Ramos (cell line): Measurements from ENCODE around the gene CLEC3A.
"Not testable (repeated sequence)": the region's sequence is repeated elsewhere in the genome, so short reads cannot be mapped to it uniquely, and the experiment has no call there.

Experiments used
- in situ Hi-C: fragments of 300-500 bp; cut with MboI; formaldehyde crosslinking; loops from one replicate; pipeline ENCODE4 v1.14.3; 2022; ENCODE audit warnings: low sequenced_read_pairs; ENCODE audit not compliant: unreplicated experiment

The CLEC3A gene

DNA sequence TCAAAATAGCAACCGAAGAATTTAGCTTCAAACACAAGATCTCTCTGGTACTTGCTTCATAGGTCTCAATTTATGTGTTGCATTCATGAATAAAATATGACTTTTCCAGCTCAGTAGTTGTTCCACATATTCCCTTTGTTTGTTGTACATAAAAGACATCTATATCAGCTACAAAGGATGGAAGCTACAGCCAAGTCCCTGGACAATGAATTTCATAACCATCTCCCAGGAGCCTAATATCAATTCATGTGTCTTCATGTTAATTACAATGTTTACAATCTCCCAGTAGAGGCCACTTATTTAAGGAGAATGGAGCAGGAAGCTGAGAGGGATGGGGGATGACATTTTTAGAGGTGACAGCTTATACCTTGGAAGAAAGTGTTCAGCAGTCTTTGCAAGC, 3.3 kb downstream of the CLEC3A start:
- in situ Hi-C loops: no loop called here

DNA sequence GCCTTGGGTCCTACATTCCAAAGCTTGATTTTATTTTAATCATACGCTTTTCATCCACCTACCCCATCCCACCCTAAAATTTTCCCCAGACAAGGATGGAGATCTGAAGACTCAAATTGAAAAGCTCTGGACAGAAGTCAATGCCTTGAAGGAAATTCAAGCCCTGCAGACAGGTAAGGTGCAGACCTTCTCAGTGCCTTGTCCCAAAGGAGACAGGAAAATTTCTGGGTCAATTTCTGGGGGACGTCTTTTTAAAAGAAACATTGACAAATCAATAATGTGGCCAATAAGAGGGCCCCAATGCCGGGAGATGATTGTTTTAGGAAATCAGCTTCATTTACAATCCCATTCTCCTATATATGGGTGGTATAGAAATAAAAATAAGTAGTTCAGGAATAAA, 5.7 kb downstream of the CLEC3A start:
- in situ Hi-C loops: no loop called here

DNA sequence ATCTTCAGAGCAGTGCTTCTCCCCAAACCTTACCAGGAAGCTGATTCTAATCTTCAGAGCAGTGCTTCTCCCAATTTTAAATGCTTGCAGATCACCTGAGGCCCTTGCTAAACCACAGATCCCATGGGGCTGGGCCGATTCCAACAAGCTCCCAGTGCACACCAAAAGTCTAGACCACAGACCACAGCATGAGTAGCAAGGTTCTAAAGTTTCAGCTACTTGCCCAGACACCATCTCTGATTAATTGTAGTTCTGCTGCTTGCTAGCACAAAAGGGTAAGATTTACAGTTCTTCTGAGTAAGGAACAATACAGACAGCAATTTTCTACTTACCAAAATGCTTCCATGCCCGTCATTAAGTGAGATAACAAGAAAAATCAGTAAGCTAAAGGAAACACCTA, 12.2 kb downstream of the CLEC3A start:
- in situ Hi-C loops: no loop called here

DNA sequence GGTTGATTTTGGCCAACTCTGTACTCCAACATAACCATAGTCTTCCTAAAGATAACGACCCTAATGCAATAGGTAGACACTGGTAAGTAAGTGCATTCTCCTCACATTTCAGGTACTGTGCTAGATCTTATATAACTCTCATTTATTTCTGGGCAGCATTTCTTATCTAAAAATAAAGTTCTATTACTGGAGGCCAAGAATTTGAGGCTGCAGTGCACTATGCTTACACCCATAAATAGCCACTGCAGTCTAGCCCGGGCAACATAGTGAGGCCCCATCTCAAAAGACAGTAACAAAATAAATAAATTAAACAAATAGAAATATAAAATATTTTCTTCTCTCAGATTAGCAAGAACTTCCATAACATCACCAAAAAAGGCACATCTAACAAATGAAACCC, 12.7 kb downstream of the CLEC3A start:
- in situ Hi-C loops: no loop called here

DNA sequence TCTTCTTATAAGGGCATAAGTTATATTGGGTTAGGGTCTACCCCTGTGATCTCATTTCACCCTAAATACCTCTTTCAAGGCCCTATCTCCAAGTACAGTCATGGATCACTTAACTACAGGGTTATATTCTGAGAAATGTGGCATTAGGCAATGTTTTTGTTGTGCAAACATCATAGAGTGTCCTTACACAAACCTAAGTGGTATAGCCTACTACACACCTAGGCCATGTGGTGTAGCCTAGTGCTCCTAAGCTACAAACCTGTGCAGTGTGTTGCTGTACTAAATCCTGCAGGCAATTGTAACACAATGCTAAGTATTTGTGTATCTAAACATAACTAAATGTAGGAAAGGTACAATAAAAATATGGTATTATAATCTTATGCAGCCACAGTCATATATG, 18.0 kb downstream of the CLEC3A start:
- in situ Hi-C loops: no loop called here

DNA sequence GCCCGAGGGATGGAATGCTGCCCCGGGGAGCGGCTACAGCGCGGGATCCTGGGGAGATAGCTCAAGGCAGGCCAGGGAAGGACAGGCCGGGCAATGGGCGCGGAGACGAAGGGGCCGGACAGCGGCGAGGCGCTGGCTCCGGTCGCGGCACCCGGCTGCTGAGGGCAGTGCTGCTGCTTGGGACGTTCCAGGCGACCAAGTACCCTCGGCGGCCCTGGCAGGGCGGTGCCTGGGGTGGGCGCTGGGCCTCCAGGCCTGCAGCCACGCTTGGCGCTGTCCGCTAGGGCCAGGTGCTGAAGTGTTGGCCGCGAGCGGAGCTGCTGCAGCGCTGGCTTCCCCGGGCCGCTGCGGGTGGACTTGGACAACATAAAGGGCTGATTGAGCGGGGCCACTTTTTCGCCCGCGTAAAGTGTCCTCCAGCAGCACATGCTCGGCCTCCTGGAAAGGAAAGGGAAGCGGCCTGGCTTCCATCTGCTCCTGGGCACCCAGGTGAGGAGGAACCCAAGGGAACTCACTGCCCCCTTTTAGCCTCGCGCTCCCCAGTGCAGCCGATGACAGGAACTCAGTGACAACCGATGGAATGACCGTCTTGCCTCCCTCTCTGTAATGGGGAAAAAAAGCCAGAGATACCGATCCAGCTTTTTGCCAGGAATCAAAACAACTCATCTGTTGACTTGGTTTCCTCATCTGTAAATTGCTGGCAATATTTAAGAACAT, 23.7 kb downstream of the CLEC3A start:
- in situ Hi-C loops: no loop called here

DNA sequence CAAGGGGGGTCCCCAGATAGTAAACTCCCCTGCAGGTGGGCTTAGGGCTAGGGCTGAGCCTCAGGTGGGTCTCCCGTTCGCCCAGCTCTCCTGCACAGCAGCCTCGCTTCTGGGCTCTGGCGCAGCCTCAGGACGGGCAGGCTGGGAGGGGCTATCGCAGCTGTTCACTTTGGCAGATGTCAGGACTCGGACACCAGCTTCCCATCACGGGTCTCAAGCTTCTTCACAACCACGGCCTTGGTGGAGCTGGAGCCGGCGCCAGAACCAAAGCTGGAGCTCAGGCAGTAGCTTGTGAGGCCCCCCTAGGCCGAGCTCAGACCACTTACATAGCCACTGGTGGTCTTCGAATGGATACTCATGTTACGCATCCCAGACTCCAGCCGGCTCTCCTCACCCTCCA, 26.0 kb downstream of the CLEC3A start:
- in situ Hi-C loops: no loop called here

DNA sequence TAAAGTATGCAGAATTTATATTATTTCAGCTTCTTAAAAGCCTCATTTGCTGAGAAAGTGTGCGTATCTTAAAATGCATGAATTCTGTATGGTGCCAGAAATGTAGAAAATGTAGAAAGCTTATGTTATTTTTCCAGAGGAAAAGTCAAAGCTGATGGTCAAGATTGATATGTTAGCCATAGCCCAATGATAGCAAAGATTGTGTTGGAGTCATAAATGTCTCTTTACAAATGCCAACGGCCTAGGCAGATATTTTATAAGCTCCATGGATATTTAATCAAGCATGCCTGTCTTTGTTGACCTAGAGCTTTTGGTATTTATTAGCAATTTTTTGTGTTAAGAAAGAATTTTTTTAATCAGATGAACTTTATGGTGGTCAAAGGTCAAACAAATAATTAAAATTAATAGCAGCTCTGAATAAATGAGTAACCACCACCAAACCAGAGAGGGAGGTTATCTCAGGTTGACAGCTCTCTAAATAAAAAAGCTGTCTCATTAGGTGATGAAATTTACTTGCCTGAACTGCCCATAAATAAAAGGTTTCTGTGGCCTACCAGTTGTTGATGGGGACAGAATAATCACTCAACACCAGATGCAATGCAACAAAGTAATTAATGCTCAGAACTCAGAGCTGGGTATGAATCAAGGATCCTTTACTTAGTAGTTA, 28.5 kb downstream of the CLEC3A start:
- in situ Hi-C loops: no loop called here

DNA sequence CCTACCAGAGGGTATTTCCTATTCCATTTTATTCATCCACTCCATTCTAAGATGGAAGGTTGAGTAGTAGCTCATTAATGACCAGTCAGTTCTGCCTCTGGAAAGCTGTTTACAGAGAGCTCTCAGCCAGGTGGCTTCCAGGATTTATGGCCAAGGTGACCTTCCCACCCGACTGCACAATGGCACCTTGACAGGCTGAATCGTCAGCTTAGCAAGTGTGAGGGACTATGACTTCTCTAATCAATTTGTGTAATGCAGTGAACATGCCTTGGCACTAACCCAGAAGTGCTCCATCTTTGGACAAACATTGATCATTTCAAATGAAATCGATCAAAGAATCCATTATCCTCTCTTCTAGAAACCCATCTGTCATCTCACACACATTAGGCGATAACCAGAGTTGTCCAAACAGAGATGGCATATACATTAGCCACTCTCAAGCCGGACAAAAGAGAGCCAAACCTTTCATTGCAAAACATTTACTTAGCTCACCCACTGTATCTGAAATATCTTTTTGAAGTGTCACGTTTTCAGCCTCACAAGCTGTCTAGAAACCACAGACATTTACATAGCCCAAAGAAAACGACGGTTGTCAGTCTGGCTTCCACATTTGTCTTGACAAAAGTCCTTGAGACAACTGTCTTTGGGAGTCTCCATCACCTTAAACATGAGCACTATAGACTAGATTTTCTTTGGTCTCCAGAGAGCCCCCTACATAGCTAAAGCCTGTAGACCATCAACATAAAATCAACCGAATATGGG, 35.6 kb downstream of the CLEC3A start:
- in situ Hi-C loops: no loop called here

DNA sequence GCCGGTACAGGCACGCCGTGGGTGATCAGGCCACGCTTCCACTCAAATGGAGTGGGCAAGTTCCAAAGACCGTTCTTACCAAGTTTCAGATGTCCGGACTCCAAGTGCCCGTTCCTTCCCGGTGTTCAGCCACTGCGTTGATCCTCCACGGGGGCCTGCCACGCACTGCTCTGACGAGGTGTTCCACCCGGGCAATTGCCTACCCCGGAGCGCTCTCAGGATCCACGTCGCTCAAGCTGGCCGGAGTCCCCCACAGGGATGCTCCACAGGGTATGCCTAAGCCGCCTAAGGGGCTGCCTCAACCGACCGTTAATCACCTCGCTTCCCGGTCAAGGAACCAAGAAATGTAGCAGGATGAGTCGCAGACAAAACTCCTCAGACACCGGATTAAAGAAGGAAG, 37.5 kb downstream of the CLEC3A start:
- in situ Hi-C loops: not testable (repeated sequence)

DNA sequence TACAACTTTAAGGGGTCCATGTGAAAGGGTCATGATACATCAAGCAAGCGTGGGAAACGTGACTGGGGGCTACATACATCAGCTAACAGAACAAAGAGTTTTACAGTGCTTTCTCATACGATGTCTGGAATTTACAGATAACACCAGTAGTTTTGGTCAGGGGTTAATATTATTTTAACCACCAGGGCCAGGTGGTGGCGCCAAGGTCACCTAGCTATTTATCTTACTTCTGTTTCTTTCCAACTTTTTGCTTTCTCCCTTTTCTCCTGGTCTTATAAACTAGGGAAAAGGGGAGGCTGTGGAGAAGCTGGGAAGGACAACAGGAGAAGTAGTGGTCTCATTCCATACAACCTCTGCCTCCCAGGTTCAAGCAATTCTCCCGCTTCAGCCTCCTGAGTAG, 37.9 kb downstream of the CLEC3A start:
- in situ Hi-C loops: no loop called here

DNA sequence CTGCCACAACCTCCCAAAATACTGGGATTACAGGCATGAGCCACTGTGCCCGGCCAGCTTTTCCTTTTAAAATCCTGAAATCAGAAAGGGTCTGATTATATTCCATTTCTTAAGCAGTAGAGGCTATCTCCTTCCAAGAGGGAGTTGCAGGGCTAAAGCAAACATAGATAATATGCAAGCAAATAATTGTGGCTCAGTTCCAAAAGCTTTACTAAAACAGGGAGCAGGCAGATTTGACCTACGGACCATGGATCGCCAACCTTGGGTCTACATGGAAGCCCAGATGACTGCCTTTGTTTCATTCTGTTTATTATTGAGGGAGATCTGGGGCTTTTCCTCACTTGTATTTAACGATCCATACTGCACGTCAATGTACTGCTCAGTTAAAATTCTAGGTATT, 38.5 kb downstream of the CLEC3A start:
- in situ Hi-C loops: no loop called here

DNA sequence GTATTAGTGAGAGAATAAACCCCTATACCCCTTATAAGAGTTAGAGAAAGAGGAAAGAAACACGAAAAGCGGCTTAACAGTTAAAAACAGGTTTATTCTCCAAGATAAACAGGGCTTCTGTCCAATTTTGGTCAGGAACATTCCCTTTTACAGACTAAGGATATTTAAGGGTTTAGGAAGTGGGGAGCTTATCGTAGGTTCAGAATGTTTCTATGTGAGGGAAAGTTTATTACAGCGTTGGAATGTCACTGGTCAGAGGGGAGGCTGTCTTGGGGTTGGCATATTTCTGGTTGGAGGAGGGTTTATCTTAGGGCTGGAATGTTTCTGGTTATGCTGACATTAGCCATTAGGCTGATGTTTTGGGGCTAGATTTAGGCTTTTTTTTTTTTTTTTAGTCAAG, 43.0 kb downstream of the CLEC3A start:
- in situ Hi-C loops: no loop called here

DNA sequence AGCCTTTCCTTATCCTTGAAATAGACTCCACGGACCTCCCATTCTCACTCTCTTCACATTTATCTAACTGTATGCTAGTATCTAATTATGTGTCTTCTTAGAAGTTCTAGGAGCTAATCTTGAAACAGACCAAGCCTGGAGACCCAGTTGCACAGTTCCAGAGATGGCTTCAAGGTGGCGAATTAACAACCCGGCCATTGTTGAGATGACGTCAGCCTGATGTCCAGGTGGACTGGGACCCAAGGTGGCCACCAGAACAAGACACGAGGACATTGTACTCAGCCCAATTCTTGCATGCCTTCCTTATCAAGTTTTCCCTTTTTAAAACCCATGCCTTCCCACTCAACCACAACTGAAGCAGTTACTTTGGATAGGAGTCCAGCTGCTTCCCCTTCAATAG, 47.6 kb downstream of the CLEC3A start:
- in situ Hi-C loops: no loop called here

DNA sequence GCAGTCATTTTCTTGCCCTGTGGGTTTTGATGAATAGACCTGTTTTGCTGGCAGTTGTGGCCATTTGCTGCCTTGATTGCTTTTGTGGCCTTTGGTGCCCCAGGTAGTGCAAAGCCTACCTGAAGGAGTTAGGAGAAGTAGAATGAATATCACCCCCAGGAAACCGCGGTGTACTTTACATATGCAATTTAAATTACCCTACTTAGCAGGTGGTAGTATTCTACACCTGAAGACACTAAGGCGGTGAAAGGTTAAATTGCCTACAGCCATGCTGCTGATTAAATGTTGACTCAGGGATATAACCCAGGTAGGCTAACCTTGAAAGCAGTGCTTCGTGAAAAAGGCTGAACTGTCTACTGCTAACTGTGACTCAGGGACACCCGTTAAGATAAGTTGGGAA, 49.9 kb downstream of the CLEC3A start:
- in situ Hi-C loops: no loop called here

DNA sequence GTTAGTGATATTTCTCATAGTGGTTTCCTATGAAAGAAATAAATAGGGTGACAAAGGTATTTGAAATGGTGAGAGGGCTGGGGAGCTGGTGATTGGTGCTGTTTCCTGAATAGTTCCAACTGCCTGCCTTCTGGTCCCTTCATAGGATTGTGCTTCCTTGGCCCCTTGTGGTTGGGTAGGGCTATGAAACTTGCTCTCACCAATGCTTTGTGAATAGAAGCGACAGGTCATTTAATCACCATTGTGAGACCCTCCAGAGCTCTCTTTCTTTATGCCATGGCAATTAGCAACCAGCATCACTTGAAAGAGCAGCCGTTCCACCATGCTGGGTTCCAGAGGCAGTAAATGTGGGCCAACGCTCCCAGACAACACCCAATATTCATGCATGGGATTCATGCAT, 53.5 kb downstream of the CLEC3A start:
- in situ Hi-C loops: no loop called here

DNA sequence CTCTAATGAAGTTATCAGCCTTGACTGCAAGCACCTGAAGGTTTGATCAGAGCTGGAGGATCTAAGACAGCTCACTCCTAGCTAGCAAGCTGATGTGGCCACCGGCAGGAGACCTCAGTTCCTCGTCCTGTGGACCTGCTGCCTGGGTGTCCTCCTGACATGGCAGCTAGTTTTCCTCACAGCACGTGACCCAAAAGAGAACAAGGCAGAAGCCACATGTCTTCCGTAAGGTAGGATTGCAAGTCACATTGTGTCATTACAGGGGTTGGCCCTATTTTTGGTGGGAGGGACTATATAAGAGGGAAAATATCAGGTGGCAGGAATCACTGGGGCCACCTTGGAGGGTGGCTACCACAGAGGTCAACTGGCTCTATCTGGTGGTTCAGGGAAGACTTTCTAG, 59.0 kb downstream of the CLEC3A start:
- in situ Hi-C loops: no loop called here
